Activated CD4-positive, alpha-beta T cell treated with anti-CD3 and anti-CD28 coated beads for 24 hours (primary cell): ENCODE data around the gene FDXACB1.

Experiments
- DNase-seq, 2 donors: peaks; one replicate each; pipeline ENCODE4 v3.0.0-alpha.2; 2020; ENCODE audit warnings: low read depth in 2 of 2

The FDXACB1 gene

GRCh38 chr11:111846063-111846462, 32.9 kb downstream of the FDXACB1 start:
- no peak for DNase-seq

- DNase-seq: no peak
These were observed 33.5 kb downstream of the FDXACB1 start for GRCh38 chr11:111845276-111846028.

- DNase-seq: no peak
These were observed 35.3 kb downstream of the FDXACB1 start for GRCh38 chr11:111843661-111844060.

GRCh38 chr11:111841370-111842053, 37.5 kb downstream of the FDXACB1 start:
- peak; percentile 84 for DNase-seq

GRCh38 chr11:111840143-111840542, 38.8 kb downstream of the FDXACB1 start:
- no peak for DNase-seq

GRCh38 chr11:111838054-111838453, 40.9 kb downstream of the FDXACB1 start:
- DNase-seq: no peak

GRCh38 chr11:111837366-111837891, 41.5 kb downstream of the FDXACB1 start:
- no peak for DNase-seq

GRCh38 chr11:111836721-111837120, 42.2 kb downstream of the FDXACB1 start:
- DNase-seq: no peak

- DNase-seq: no peak
These were observed 42.8 kb downstream of the FDXACB1 start for GRCh38 chr11:111836162-111836561.

- DNase-seq: no peak
These were observed 43.3 kb downstream of the FDXACB1 start for GRCh38 chr11:111835665-111836064.

- no peak for DNase-seq
These were observed 44.4 kb downstream of the FDXACB1 start for GRCh38 chr11:111834432-111835163.

GRCh38 chr11:111833524-111833923, 45.4 kb downstream of the FDXACB1 start:
- DNase-seq: no peak

GRCh38 chr11:111829185-111829968, 49.6 kb downstream of the FDXACB1 start:
- DNase-seq: no peak

- no peak for DNase-seq
These were observed 52.5 kb downstream of the FDXACB1 start for GRCh38 chr11:111826322-111826950.
